ENCODE data around the gene CTBP2.

DNA sequence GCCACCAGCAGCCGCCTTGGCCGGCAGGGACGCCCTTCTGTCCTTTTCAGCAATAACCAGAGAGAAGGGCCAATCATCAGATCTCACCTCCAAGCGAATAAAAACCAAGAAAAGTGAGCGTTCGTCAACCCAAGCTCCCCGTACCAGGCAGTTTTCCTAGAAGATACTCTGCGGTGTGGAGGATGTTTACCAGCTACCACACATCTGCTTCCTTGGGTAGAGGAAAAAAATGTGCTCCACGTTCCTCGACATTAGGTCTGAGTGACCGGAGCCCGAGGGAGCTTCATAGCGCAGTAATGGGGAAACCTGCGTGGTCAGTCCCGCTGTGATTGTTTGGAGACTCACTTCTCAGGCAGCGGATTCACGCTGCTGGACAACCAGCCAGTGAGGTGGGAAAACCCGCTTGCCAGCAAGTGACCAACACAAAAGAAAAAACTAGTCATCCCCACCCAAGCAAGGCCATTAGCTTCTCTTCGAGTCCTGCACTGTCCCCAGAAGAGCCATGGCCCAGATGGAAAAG is 145.5 kb downstream of the CTBP2 start:
- TF ChIP-seq, protein P1, sequence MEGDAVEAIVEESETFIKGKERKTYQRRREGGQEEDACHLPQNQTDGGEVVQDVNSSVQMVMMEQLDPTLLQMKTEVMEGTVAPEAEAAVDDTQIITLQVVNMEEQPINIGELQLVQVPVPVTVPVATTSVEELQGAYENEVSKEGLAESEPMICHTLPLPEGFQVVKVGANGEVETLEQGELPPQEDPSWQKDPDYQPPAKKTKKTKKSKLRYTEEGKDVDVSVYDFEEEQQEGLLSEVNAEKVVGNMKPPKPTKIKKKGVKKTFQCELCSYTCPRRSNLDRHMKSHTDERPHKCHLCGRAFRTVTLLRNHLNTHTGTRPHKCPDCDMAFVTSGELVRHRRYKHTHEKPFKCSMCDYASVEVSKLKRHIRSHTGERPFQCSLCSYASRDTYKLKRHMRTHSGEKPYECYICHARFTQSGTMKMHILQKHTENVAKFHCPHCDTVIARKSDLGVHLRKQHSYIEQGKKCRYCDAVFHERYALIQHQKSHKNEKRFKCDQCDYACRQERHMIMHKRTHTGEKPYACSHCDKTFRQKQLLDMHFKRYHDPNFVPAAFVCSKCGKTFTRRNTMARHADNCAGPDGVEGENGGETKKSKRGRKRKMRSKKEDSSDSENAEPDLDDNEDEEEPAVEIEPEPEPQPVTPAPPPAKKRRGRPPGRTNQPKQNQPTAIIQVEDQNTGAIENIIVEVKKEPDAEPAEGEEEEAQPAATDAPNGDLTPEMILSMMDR (IDR thresholded peaks at IDR 0.05; ENCODE audit: low read depth, low read length, poor library complexity, severe bottlenecking) = no peak
- TF ChIP-seq EZH2phosphoT487 (IDR thresholded peaks at IDR 0.05; ENCODE audit: borderline replicate concordance, low read length) = no peak
